ENCODE data around the gene KCTD2.

GRCh38 chr17:75065562-75066151 lies 18.6 kb downstream of the KCTD2 start:
- no peak for TF ChIP-seq CTCF (conservative IDR thresholded peaks at IDR 0.05; ENCODE audit: low read length)
- TF ChIP-seq EZH2phosphoT487 (IDR thresholded peaks at IDR 0.05; ENCODE audit: borderline replicate concordance), result no peak

Data from Loucy (cell line).